Uterus (tissue), 4 donors: ENCODE measurements around the gene TFB2M. TPM values are rescaled to one million over a fixed set of nuclear protein-coding genes. Genes with fewer than 3 reads are reported as not detected.

ENCODE experiments used
- DNase-seq, 2 donors: peaks; one replicate each; pipeline ENCODE4 v3.0.0-alpha.2; 2019 to 2020
- H3K27ac ChIP-seq, 2 donors: fragments of 200-600 bp; sonication (generic); 1 replicate in 1 of 2; 2 replicates in 1 of 2; pipeline ENCODE4 v1.5.1; 2016 to 2018
- H3K27me3 ChIP-seq, 2 donors: fragments of 200-600 bp; sonication (generic); one replicate each; pipeline ENCODE4 v1.5.1; 2018 to 2019; ENCODE audit warnings: control low read depth in 1 of 2
- H3K36me3 ChIP-seq, 2 donors: fragments of 200-600 bp; sonication (generic); one replicate each; pipeline ENCODE4 v1.5.1; 2019; ENCODE audit warnings: control low read depth in 1 of 2
- H3K4me1 ChIP-seq, 2 donors: fragments of 200-600 bp; sonication (generic); one replicate each; pipeline ENCODE4 v1.5.1; 2018 to 2019; ENCODE audit warnings: control low read depth in 1 of 2
- H3K4me3 ChIP-seq, 2 donors: fragments of 200-600 bp; sonication (generic); 1 replicate in 1 of 2; 2 replicates in 1 of 2; pipeline ENCODE4 v1.5.1; 2018 to 2019; ENCODE audit warnings: mild to moderate bottlenecking in 1 of 2
- H3K9me3 ChIP-seq, 2 donors: fragments of 200-600 bp; sonication (generic); one replicate each; pipeline ENCODE4 v1.5.1; 2019; ENCODE audit warnings: control low read depth in 1 of 2
- POLR2A ChIP-seq, 2 donors: fragments of 450-650 bp; IDR thresholded peaks; one replicate each; pipeline ENCODE4 v1.6.1; 2016; ENCODE audit warnings: antibody characterized with exemption in 2 of 2, mild to moderate bottlenecking in 1 of 2, moderate library complexity in 1 of 2
- intact Hi-C: fragments of 100-400 bp; cut with DNase I; formaldehyde crosslinking; loops from one replicate; pipeline ENCODE4 v1.15.1; 2023; ENCODE audit warnings: low total_unique reads
- total RNA-seq, 4 donors: library from RNA; depleted of rRNA in 3 of 4; stranded (reverse); fragments of >200 nt in 3 of 4; gene quantifications; one replicate each; pipeline versions ENCODE4 v1.1.0 to v1.2.4, GENCODE V29; 2014 to 2023
- TF ChIP-seq, protein P1 (sequence below), 4 experiments: fragments of 200-600 bp in 2 of 4; fragments of 450-650 bp in 2 of 4; sonication (generic) in 2 of 4; IDR thresholded peaks; one replicate each; pipeline ENCODE4 v1.5.1; 2016 to 2019; ENCODE audit warnings: antibody characterized with exemption in 4 of 4, mild to moderate bottlenecking in 2 of 4, moderate library complexity in 1 of 4
- donor health status: DM: yes; HTN: yes; CAD: no.

Gene TFB2M
- total RNA-seq, 4 donors from 2014 or later = 3.5 to 25.0 (median 8.8) TPM

DNA sequence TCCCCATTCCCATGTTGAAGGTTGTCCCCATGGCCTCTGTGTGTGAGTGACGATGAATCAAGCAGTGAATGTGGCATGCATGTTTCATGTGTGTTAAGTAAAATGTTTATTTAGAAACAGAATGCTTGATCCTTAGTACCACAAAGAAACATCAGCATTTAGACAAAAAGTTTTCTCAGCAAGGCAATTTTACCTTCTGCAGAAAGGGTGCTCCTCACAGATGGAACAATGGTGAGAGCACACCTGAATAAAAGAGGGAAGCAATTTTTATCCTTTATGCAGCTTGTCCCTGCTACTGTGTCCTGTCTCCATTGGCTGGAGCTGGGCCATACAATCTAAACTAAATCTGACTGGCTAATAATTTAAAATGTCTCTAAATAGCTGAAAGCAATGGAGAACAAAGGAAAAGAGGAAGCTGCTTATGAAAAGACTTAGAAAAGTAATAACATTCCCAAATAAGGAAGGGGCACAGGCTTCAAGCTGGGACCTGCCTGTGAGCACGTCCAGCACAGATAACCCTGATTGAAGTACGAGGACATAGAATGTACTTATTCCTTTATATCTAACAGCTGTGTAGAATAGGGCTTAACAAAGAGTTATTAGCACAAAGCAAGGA is 50.6 kb downstream of the TFB2M start:
- TF ChIP-seq, protein P1, sequence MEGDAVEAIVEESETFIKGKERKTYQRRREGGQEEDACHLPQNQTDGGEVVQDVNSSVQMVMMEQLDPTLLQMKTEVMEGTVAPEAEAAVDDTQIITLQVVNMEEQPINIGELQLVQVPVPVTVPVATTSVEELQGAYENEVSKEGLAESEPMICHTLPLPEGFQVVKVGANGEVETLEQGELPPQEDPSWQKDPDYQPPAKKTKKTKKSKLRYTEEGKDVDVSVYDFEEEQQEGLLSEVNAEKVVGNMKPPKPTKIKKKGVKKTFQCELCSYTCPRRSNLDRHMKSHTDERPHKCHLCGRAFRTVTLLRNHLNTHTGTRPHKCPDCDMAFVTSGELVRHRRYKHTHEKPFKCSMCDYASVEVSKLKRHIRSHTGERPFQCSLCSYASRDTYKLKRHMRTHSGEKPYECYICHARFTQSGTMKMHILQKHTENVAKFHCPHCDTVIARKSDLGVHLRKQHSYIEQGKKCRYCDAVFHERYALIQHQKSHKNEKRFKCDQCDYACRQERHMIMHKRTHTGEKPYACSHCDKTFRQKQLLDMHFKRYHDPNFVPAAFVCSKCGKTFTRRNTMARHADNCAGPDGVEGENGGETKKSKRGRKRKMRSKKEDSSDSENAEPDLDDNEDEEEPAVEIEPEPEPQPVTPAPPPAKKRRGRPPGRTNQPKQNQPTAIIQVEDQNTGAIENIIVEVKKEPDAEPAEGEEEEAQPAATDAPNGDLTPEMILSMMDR (IDR thresholded peaks at IDR 0.05) = no peak
- no peak for TF ChIP-seq POLR2A (IDR thresholded peaks at IDR 0.05)
- intact Hi-C loops = no loop called here
- Histone ChIP-seq H3K4me1 (no peaks in the 10 kb centered on the region), H3K27me3 (no peaks in the 10 kb centered on the region), H3K9me3 (peaks cover 0 to 7% of the 10 kb centered on the region in 2 donors), H3K36me3 (no peaks in the 10 kb centered on the region), H3K27ac (no peak overlapping the region), H3K4me3 (no peak overlapping the region)
- no peak for DNase-seq

DNA sequence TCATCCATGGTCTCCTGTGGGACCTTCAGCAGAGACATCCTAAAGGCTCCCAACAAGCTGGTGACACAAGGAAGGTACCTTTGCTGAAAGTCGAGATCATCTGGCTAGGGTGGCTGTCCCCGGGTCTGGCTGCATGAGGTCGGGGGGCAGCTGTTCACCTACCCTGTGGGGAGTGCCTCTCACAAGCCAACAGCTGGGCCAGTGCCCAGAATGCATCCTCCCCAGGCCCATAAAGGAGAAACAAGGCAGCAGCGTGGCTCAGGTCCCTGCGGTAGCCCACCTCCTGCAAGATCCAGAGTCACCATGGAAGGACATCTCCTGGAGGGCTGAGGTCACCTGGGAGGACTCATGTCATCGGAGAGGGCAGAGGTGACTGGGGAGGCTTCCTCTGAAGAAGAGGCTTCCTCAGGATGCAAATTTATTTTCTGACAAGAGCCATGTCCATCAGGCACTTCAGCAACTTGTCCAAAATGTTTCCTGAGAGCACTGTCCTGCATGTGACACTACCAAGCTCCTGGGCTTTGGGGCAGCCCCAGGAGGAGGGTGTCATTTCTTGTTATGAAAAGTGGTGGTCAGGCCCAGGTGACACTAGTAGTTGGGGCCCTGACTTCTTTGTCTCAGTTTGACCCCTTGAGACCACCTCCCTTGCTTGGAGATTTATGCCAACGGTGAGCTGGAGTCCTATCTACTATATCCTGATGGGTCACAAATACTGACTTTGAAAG is 52.3 kb downstream of the TFB2M start:
- H3K9me3 ChIP-seq = peaks cover 0 to 7% of the 10 kb centered on the region in 2 donors
- no peak for DNase-seq
- no peak for TF ChIP-seq POLR2A (IDR thresholded peaks at IDR 0.05)
- TF ChIP-seq, protein P1 (IDR thresholded peaks at IDR 0.05) = no peak
- H3K4me3 ChIP-seq = no peak overlapping the region
- intact Hi-C loops = no loop called here
- H3K27me3 ChIP-seq = no peaks in the 10 kb centered on the region
- no peaks in the 10 kb centered on the region for H3K4me1 ChIP-seq
- no peak overlapping the region for H3K27ac ChIP-seq
- no peaks in the 10 kb centered on the region for H3K36me3 ChIP-seq

DNA sequence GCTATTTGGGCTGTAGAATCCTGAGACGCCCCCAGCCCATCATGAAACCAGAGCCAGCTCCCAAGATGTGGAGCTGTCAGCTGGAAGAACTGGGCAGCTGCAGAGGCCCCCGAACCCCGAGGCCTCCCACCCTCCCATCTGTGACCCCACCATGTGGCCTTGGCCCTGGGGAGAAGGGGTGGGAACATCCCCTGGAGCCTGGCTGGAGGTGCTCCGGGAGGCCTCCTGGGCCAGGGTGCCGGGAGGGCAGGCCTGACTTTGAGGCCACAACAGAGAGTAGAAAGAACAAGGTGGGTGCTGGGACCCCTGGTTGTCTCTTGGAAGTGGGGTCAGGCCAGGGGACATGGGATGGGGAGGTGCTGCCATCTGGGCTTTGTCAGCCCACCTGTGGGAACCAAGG is 53.0 kb downstream of the TFB2M start:
- intact Hi-C loops = no loop called here
- Histone ChIP-seq H3K4me3 (no peak overlapping the region), H3K27ac (no peak overlapping the region), H3K4me1 (no peaks in the 10 kb centered on the region), H3K9me3 (peaks cover 0 to 7% of the 10 kb centered on the region in 2 donors), H3K27me3 (no peaks in the 10 kb centered on the region), H3K36me3 (no peaks in the 10 kb centered on the region)
- TF ChIP-seq POLR2A (IDR thresholded peaks at IDR 0.05) = no peak
- TF ChIP-seq, protein P1 (IDR thresholded peaks at IDR 0.05) = no peak
- DNase-seq = no peak

DNA sequence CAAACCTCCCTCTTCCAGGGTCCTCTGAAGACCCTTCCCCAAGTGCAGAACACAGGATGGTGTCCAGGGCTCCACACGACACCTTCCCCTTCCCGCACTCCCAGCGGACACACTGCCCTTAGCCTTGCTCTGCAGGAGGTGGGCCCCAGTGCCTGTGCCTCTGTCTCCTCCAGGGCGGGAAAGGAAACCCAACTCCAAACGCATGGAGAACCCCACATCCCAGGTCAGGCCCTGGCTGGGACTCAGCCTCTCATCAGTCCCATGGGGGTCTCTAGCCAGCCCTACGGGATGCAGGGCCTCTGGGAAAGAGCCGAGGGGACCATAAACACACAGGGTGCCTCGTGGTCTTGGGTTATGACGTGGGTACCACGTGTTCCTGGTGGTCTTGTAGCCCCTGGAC is 53.4 kb downstream of the TFB2M start:
- intact Hi-C loops = no loop called here
- Histone ChIP-seq H3K27ac (no peak overlapping the region), H3K4me1 (no peaks in the 10 kb centered on the region), H3K9me3 (peaks cover 0 to 7% of the 10 kb centered on the region in 2 donors), H3K4me3 (no peak overlapping the region), H3K36me3 (no peaks in the 10 kb centered on the region), H3K27me3 (no peaks in the 10 kb centered on the region)
- DNase-seq = no peak
- TF ChIP-seq, protein P1 (IDR thresholded peaks at IDR 0.05) = no peak
- TF ChIP-seq POLR2A (IDR thresholded peaks at IDR 0.05) = no peak

DNA sequence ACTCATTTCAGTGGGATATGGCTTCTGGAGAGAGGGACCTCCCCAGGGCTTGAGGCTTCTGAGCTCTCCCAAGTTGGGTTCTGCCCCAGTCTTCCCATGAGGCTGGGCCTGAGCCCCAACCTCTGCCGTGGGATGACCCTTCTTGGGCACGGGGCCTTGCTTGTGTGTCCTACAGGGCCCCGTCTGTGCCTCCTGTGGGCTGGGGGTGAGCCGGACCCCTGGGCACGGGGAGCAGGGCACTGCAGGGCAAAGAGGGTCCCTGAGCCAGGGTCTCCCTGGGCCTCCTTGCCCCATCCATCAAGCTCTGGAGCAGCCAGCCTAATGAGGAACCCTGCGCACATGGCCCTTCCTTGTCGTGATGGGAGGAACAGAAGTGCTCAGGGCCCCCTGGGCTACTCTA is 53.8 kb downstream of the TFB2M start:
- Histone ChIP-seq H3K27me3 (no peaks in the 10 kb centered on the region), H3K27ac (no peak overlapping the region), H3K36me3 (no peaks in the 10 kb centered on the region), H3K4me1 (no peaks in the 10 kb centered on the region), H3K9me3 (peaks cover 0 to 7% of the 10 kb centered on the region in 2 donors), H3K4me3 (no peak overlapping the region)
- TF ChIP-seq, protein P1 (IDR thresholded peaks at IDR 0.05) = no peak
- no peak for TF ChIP-seq POLR2A (IDR thresholded peaks at IDR 0.05)
- no peak for DNase-seq
- intact Hi-C loops = no loop called here
